Colon (tissue), 2 donors: ENCODE measurements around the gene BAX.

Source experiments
- FAIRE-seq: peaks from 2 replicates; lab custom pipeline; 2012; peaks lifted over from hg19 to GRCh38; lab: Jason Lieb, UNC
- donor health status: control.
- donor health status: control.

Gene BAX

DNA sequence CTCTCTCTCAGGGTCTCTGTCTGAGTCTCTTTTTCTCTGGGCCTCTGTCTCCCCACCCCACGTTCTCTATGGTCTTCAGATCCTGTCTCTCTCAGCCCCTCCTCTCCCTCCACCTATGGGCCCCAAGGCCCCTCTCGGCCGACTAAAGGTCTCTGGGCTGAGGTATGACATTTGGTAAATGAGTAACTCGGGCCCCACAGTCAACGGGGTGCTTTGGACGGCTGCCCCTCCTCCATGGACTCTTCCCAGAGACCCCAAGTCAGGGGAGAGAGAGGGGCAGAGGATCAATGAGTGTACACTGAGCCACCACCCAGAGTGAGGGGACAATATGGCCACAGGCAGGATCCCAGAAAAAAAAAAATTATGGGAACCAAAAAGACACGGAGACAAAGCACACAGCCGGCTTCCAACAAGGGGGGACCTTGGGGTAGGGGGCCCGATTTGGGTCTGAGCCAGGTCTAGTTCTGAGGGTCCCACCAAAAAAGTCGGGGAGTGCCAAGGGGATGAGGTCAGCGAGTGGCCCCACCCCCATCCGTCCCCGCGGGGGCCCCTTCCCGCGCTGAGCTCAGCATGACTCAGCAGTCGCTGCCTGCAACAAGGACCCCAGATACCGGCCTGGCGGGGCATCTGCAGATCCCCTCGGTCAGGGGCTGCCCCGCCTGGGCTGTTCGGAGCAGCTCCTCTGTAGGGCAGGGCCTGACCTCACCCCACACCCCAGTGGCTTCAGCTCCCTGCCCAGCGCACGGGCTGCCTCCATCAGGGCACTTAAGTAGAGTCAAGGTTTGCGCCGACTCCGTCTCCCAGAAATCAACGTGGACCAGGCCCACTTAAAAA is 8.9 kb downstream of the BAX start:
- no peak for FAIRE-seq

DNA sequence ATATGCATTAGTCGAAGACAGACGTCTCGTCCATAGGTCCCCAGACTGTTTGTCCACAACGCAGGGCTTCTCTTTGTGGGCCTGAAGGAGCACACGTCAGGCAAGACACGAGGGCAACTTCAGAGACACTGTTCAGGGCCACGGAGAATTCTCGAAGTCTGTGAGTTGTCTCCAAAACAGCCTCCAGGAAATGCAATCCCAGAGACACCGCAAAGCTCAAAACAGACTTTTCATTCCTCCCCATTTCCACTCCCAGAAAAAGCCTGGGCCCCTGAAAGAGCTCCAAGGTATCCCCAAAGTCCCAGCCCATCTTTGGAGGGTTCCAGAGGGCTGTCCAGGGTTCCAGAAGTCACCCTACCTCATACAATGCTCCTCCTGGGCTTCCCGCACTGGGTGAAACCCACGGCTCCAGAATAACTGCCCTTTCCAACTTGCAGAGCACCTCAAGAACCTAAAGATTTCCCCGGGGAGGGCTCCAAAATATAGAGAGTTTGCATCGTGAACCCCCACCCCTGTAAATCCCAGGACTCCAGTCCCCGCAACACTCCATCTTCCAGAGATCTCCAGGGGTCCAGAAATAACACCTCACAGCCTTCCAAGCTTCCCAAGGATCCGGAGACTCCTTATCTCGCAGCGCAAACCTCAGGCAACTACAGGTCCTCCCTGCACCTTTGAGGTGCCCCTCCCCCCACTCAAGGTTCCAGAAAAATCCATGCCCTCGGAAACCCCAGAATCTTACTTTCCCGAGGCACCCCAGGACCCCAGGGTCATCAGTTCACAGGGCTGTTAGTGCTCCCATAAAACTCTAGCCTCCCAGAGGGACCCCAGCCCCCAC is 9.7 kb downstream of the BAX start:
- FAIRE-seq, result no peak

DNA sequence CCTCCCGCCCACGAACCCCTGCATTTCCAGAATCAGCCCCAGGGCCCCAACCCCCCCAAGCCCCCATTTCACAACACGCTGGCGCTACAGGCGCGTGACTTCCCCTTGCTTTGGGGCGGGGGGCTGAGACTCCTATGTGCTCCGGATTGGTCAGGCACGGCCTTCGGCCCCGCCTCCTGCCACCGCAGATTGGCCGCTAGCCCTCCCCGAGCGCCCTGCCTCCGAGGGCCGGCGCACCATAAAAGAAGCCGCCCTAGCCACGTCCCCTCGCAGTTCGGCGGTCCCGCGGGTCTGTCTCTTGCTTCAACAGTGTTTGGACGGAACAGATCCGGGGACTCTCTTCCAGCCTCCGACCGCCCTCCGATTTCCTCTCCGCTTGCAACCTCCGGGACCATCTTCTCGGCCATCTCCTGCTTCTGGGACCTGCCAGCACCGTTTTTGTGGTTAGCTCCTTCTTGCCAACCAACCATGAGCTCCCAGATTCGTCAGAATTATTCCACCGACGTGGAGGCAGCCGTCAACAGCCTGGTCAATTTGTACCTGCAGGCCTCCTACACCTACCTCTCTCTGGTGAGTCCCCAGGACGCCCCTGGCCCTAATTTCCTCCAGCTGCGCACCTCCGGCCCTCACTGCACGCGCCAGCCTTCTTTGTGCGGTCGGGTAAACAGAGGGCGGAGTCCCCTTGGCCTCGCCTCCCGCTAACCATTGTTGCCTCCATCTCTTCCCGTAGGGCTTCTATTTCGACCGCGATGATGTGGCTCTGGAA is 10.5 kb downstream of the BAX start, which contains the start of gene FTL:
FTL (plus strand) TSS at position 270 of the 766 bp plus-strand sequence; CDS start at position 469, 199 bp downstream.
- no peak for FAIRE-seq

DNA sequence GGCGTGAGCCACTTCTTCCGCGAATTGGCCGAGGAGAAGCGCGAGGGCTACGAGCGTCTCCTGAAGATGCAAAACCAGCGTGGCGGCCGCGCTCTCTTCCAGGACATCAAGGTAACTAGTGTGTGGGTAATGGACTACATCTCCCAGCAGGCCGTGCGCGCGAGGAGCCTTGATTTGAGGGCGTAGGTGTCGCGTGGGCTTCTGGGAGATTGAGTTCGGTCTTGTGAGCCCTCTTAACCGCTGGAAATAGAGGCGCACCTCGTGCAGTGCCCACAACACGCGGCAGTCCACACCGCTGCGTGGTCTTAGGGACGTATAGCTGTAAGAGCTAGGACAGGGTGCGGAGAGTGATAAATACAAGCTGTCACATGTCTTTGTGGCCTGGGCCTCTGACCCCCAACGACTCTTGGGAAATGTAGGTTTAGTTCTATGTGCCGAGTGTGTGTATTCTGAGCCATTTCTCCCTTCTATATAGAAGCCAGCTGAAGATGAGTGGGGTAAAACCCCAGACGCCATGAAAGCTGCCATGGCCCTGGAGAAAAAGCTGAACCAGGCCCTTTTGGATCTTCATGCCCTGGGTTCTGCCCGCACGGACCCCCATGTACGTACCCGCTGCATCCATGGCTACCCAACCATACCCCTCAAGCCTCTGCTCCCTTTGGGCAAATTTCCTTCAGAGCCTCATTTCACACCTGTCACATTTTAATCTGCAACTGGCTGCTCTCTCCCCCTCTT is 11.3 kb downstream of the BAX start:
- FAIRE-seq, result no peak

DNA sequence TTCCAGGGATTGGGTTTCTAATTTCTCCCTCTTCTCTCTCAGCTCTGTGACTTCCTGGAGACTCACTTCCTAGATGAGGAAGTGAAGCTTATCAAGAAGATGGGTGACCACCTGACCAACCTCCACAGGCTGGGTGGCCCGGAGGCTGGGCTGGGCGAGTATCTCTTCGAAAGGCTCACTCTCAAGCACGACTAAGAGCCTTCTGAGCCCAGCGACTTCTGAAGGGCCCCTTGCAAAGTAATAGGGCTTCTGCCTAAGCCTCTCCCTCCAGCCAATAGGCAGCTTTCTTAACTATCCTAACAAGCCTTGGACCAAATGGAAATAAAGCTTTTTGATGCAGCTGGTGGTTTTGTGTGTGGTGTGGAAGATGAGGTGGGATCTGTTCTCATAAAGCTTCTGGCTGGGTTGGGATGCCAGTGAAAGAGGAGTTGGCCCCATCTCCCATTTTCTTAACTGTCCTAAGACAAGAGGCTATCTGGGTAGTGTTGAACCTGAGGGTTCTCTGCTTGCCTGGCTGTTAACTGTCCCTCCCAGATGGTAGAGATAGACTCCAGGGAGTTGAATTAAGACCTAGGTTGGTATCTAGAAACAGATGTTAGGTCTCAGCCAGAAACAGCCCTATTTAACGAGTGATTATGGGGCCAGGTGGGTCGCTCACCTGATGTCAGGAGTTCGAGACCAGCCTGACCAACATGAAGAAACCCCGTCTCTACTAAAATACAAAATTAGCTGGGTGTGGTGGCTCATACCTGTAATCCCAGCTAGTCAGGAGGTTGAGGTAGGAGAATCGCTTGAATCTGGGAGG is 12.1 kb downstream of the BAX start:
- no peak for FAIRE-seq

DNA sequence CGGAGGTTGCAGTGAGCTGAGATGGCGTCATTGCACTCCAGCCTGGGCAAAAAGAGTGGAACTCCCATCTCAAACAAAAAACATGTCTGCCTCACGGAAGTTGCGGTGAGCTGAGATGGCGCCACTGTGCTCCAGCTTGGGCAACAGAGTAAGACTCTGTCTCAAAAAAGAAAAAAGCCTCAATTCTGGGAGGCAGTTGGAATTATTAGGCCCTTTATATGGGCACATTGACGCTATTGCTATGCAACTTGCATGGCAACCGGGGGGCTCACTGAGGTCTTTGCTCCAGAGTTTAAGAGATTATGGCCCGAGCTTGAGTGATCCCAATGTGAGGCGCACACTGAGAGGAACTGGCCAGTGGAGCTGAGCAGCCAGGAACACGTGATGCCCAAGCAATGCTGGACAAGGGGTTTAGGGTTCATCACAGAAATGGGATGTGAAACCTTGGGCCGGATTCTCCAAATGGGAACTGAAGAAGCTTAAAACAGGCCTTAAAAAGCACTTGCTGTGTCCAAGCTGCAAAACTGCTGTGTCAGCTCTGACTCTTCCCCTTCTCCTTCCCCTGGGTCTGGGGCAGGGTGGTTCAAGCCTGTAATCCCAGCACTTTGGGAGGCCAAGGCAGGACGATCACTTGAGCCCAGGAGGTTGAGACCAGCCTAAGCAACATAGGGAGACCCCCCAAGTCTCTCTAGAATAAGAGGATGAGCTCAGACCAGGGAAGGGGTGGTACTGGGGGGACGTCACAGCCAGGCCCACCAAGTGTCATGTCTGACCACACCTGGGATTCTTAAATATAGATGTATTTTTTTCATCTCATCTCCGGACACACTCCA is 12.9 kb downstream of the BAX start:
- no peak for FAIRE-seq

DNA sequence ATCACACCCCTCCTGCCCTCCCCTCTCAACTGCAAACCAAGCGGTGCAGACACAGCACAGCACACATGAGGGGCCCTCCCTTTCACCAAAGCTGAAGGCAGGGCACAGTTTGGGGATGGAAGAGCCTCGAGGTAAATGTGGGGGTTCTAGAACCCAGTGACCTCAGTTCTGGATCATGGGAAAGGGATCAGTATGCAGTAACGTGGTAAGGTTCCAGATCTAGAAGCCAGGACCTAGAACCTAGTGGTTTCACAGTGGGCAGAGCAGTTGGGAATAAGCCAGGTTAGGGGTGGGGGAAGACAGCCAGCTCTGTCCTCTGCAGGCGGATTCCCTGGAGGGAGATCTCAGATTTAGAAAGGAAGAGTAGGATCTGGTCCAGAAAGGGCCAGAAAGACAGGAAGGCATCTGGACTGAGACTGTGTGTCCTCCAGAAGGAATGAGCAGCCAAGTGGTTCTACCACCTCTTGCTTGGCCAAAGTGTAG is 13.5 kb downstream of the BAX start:
- no peak for FAIRE-seq

DNA sequence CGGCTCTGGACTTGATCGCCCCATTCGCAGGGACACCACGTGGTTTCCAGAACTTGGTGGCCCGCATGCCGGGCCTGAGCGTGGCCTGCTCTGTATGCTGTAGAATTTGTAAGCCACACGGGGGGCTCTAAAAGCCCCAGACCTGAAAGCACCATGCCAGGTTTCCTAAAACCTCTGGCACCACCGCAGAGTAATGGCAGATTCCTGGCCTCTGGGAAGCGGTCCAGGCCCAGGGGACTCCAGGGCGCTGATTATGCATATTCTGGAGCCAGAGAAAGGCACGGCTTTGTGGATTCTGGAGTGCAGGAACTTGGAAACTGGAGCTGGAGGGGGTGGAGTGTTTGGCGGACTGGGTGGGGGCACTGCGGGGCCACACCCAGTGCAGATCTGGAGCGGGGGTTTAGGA is 14.1 kb downstream of the BAX start:
- FAIRE-seq, result no peak

DNA sequence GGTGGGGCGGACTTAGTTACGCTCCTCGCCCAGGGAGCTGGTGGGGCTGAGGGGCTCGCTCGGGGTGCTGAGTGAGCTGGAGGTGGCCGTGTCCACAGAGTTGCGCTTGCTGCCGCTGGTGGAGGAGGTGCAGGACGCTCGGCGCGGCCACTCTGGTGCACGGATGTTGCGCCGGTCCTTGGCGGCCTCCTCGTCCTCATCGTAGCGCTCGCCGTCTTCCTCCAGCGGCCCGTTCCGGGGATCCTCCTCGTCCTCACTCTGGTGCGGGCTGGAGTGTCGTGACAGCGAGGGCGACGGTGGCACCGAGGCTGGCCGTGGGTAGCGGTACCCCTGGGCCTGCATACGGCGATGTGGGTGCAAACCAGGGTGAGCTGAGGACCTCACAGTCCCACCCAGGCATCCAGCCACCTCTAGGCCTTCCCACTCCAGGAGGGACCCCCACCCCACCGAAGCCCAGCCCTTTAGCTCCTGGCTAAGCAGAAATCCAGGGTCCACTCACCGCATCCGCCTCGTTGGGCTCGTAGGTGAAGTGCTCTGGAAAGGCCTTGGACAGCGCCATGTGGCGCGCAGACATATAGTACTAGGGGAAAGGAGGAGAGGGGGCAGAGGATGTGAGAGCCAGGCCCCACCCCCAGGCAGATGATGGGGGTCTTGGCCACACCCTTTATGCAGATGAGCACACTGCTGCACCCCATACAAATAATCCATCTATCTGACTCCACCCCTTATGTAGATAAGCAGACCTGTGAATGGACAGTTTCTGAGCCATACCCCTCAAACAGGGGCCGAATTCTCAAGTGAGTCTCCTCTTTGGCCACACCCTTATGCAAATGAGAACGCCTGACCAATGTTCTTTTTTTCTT is 14.8 kb downstream of the BAX start:
- no peak for FAIRE-seq

DNA sequence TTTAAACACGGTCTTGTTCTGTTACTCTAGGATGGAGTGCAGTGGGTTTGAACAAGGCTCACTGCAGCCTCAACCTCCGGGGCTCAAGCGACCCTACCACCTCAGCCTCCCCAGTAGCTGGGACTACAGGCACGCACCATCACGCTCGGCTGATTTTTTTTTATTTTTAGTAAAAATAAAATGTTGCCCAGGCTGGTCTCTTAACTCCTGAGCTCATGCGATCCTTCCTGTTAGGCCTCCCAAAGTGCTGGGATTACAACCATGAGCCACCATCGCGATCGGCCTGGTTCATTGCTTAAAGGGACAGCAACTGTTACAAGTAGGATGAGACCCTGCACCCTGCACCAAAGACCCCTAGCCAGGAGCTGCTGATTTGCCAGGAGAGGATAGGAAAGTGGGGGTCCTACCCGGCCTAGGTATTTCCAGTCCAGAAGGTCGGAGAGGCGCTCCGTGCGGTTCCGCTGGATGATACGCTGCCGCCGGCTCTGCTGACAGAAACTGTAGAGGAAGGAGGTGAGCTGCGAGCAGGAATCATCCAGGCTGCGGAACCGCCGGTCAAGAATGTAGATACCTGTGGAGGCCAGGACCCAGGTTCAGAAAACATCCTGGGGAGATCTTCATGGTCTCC is 15.6 kb downstream of the BAX start:
- no peak for FAIRE-seq

DNA sequence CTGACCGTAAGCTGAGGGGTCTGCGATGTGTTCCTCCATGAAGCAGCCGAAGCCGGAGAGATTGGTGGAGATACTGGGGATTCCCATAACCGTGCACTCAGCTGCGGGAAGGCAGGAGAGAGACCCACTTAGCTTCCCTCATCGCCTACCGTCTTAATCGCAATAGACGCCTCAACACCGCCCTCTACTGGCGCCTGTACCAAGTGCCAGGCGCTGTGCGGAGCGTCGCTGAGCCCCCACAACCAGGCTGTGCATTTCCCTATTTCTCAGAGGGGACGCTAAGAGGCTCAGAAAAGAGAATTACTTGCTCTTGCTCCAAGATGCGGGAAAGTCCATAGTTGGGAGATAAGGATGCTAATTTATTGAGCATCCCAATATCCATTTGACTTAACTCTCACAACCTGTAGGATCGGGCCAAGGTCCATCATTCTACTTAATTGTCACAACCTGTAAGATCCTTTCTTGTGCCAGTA is 16.3 kb downstream of the BAX start:
- FAIRE-seq, result no peak

DNA sequence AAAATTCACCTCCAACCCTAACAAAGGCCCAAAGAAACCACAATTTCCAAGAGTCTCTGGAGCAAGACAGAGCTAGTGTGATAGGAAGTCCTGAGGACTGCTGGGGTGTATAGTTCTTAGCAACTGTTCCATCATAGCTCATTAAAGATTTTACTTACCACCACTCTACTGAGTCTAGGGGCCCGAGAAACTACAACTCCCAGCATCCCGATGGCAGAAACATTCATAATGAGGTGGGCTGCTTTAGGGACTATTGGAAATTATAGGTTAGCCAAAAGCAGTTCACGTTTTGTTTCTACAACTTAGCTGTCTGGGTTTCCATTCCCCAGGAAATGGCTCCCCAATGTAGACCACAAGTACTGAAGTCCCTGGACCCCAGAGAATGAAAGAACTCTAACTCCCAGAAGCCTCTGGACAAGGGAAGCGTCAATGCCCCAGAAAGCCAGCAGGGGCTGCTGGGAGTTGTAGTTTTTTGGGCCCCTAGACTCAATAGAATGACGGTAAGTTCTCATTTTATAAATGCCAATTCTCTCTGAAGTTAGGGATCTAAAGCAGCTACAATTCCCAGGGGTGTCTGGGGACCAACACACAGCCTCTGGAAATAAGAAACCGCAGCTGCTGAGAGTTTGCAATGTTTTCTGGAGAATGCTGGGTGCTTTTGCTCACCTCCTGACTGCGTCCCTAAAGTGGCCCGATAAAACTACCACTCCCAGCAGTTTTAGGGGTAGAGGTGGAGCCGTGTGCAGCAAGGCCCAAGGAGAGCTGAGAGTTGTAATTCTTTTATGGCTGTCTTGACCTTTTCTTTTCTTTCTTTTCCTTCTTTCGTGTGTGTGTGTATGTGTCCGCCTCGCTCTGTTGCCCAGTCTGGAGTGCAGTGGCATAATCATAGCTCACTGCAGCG is 21.5 kb downstream of the BAX start:
- FAIRE-seq, result no peak

DNA sequence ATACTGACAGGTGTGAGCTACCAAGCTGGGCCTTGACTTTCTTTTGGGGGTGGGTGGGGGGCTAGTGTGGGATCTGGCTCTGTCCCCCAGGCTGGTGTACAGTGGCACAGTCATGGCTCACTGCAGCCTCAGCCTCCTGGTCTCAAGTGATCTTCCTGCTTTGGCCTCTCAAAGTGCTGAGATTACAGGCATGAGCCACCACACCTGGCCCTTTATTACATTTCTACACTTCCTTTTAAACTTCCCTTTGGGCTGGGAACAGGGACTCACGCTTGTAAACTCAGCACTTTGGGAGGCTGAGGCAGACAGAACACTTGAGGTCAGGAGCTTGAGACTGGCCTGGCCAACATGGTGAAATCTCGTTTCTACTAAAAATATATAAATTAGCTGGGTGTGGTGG is 22.4 kb downstream of the BAX start:
- no peak for FAIRE-seq

DNA sequence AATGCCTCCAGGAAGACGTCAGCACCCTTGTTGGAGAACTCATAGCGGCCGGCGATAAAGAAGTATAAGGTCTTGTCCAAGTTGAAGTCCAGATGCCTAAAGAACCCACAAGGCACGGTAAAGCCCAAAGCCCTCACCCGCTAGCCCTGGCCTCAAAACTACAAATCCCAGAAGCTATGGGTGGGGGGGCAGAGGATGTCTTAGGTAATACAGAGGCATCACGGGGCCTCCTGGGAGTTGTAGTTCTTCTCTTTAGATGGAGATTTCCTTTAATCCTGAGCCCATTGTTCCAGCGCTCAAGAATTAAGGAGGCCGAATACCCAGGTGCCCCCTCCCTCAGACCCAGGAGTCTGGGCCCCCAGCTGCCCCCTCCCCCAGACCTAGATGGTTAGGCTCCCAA is 27.6 kb downstream of the BAX start:
- no peak for FAIRE-seq

DNA sequence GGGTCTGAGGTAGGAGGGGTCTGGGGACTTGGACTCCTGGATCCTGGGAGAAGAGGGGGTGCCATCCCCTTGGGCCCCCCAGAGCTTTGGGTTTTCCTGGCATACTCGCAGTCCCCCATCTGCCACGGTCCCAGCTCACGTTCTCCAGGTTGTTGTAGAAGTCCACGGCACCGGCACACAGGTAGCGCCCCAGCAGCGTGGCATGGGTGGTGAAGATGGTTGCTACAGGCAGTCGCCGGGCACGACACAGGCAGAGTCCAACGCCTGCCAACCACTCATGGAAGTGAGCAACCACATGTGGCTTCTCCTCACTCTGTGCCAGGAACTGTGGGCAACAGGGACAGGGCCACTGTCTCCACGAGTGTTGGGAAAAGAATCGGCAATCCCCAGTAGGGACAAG is 31.0 kb downstream of the BAX start:
- no peak for FAIRE-seq

DNA sequence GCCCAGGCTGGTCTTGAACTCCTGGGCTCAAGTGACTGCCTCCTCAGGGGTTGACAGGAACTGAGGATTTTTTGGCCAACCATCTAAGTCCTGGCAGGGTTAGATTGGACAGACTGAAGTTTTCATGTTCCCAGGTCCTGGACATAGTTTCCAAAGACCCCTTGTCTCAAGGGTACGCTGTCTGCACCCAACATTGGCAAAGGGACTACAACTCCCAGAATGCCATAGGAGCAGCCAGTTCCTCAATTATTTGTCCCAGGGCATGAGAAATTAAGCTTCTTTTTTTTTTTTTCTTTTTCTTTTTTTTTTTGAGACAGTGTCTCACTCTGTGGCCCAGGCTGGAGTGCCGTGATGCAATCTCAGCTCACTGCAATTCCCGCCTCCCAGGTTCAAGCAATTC is 31.5 kb downstream of the BAX start:
- FAIRE-seq, result no peak

DNA sequence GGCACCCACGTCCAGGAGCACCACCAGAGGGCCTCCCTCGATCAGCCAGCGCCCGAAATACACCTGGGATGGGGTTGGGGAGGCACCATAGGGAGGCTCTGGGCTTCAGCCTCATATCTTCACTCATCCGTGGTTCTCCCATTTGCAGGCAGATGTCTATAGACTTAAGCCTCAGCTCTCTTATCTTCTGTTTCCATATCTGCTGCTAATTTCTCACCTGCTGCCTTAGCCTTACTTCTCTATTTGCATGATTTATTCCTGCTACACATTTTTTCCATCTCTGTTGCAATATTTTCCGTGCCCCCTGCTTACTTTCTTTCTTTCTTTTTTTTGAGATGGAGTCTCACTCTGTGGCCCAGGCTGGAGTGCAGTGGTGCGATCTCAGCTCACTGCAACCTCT is 32.6 kb downstream of the BAX start:
- no peak for FAIRE-seq
